Measurements from ENCODE around the gene ZMYND15. TPM values are rescaled to one million over a fixed set of nuclear protein-coding genes. Genes with fewer than 3 reads are reported as not detected.

Gene ZMYND15
- total RNA-seq, 2 experiments from 2014 or later, result 0.10 to 0.24 TPM

- H3K4me3 Mint-ChIP-seq, result peak overlapping the region; percentile 17
- peaks cover 8% of the 10 kb centered on the region for H3K27me3 Mint-ChIP-seq
- ChIA-PET POLR2A (no interaction called here), CTCF (interaction anchor here (1.0 kb wide), 1 partner anchor 42 kb away, joined by 3 read pairs; no protein-coding TSS in a partner anchor)
- H3K4me1 Mint-ChIP-seq (ENCODE audit: low read depth), result peaks cover 11% of the 10 kb centered on the region
- no peaks in the 10 kb centered on the region for H3K36me3 Mint-ChIP-seq
- no peak overlapping the region for H3K27ac Mint-ChIP-seq
- DNase-seq, result peak; percentile 49
- intact Hi-C loops (cut with micrococcal nuclease), result loop anchor here (1.0 kb wide), 1 partner anchor 20 kb away; no protein-coding TSS in a partner anchor
- no peaks in the 10 kb centered on the region for H3K9me3 Mint-ChIP-seq
These were observed 8.2 kb downstream of the ZMYND15 start for GRCh38 chr17:4747847-4748246.

DNA sequence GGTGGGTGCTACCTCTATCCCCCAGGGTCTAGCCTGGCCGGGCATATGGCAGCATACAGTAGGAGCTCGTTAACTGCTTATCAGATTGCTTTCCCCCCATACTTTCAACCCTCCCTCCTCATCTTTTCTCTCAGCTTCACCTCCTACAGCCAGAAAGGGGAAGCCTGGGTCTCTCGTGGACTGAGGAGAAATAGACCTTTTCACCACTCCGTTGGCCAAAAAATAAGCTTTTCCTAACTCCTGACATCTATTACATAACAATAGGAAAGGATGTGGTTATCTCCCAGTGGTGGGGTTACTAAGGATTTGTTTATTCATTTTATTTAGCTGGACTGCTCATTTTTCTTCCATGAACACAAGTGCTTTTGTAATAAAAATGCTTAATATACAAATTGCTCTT is 9.1 kb downstream of the ZMYND15 start:
- CTCF ChIA-PET, result interaction anchor here (1.0 kb wide), 1 partner anchor 41 kb away, joined by 3 read pairs; no protein-coding TSS in a partner anchor
- no peak overlapping the region for H3K4me3 Mint-ChIP-seq
- no peak overlapping the region for H3K27ac Mint-ChIP-seq

GRCh38 chr17:4750606-4751005 is 11.0 kb downstream of the ZMYND15 start:
- Mint-ChIP-seq H3K4me1 (ENCODE audit: low read depth) (peaks cover 11% of the 10 kb centered on the region), H3K36me3 (no peaks in the 10 kb centered on the region), H3K4me3 (no peak overlapping the region), H3K27ac (no peak overlapping the region), H3K27me3 (peaks cover 16% of the 10 kb centered on the region), H3K9me3 (no peaks in the 10 kb centered on the region)
- intact Hi-C loops (cut with micrococcal nuclease), result no loop called here
- ChIA-PET POLR2A (no interaction called here), CTCF (no interaction called here)
- DNase-seq, result no peak

More for the DNA sequence above, 9.1 kb downstream of the ZMYND15 start:
- no peaks in the 10 kb centered on the region for H3K9me3 Mint-ChIP-seq
- no peak for DNase-seq
- intact Hi-C loops (cut with micrococcal nuclease), result loop anchor here (1.0 kb wide), 1 partner anchor 20 kb away; no protein-coding TSS in a partner anchor
- POLR2A ChIA-PET, result no interaction called here
- peaks cover 9% of the 10 kb centered on the region for H3K27me3 Mint-ChIP-seq
- peaks cover 11% of the 10 kb centered on the region for H3K4me1 Mint-ChIP-seq (ENCODE audit: low read depth)
- no peaks in the 10 kb centered on the region for H3K36me3 Mint-ChIP-seq

DNA sequence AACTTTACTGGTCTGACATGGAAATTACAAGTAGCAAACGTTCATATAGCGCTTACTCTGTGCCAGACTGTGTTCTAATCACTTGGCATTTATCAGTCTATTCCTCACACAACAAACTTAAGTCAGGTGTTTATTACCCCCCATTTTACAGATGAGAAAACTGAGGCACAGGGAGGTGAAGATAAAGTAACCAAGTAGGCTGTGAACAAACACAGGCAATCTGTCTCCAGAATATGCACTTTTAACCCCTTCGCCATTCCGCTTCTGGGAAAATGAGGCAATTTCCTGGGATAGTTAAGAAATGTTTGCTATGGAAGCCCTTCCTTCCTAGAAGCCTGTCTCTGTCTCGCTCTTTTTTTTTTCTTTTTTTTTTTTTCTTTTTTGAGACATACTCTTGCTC is 12.3 kb downstream of the ZMYND15 start:
- Mint-ChIP-seq H3K4me3 (no peak overlapping the region), H3K27me3 (peaks cover 16% of the 10 kb centered on the region), H3K27ac (no peak overlapping the region), H3K4me1 (ENCODE audit: low read depth) (peaks cover 11% of the 10 kb centered on the region), H3K9me3 (no peaks in the 10 kb centered on the region), H3K36me3 (no peaks in the 10 kb centered on the region)
- DNase-seq, result no peak
- POLR2A ChIA-PET, result no interaction called here
- CTCF ChIA-PET, result no interaction called here
- intact Hi-C loops (cut with micrococcal nuclease), result no loop called here

GRCh38 chr17:4753392-4753791 is 13.8 kb downstream of the ZMYND15 start:
- Mint-ChIP-seq H3K9me3 (no peaks in the 10 kb centered on the region), H3K27ac (no peak overlapping the region)

DNA sequence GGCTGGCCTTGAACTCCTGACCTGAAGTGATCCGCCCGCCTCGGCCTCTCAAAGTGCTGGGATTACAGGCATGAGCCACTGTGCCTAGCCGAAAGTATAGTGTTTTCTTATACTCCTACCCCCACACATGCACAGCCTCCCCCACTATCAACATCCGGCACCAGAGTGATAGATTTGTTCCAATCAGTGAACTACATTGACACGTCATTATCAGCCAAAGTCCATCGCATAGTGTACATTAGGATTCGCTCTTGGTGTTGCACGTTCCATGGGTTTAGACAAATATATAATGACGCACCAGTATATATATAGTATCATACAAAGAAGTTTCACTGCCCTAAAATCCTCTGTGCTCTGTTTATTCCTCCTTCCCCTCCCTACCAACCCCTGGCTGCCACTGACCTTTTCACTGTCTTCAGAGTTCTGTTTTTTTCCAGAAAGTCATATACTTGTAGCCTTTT is 20.2 kb downstream of the ZMYND15 start:
- intact Hi-C loops (cut with micrococcal nuclease), result no loop called here
- H3K27me3 Mint-ChIP-seq, result peaks cover 10% of the 10 kb centered on the region
- H3K4me3 Mint-ChIP-seq, result no peak overlapping the region
- DNase-seq, result no peak
- CTCF ChIA-PET, result no interaction called here
- no peak overlapping the region for H3K27ac Mint-ChIP-seq
- H3K4me1 Mint-ChIP-seq (ENCODE audit: low read depth), result no peaks in the 10 kb centered on the region
- no peaks in the 10 kb centered on the region for H3K9me3 Mint-ChIP-seq
- POLR2A ChIA-PET, result no interaction called here
- no peaks in the 10 kb centered on the region for H3K36me3 Mint-ChIP-seq

More at GRCh38 chr17:4753392-4753791, 13.8 kb downstream of the ZMYND15 start:
- Mint-ChIP-seq H3K4me1 (ENCODE audit: low read depth) (peaks cover 2% of the 10 kb centered on the region), H3K36me3 (no peaks in the 10 kb centered on the region), H3K4me3 (no peak overlapping the region), H3K27me3 (peaks cover 16% of the 10 kb centered on the region)
- DNase-seq, result no peak
- intact Hi-C loops (cut with micrococcal nuclease), result no loop called here
- ChIA-PET CTCF (no interaction called here), POLR2A (no interaction called here)

DNA sequence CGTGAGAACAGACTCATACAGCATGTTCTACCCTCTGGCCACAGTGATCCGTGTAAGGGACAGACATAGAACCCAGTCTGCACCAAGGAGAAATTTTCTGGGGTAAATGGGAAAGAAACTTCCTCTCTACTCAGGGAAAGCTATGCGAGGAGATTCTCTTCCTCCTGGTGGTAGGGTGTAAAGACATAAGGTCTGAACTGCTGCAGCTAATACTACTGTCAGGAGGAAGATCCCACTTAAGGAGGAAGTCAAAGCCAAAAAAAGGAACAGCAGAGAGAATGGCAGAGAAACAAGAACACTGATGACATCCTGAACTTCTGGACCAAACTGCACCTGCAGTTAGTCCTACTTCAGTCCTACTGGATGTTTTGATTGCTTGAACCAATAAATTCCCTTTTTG is 25.0 kb downstream of the ZMYND15 start:
- CTCF ChIA-PET, result interaction anchor here (1.7 kb wide), 1 partner anchor 25 kb away, joined by 6 read pairs; no protein-coding TSS in a partner anchor
- Mint-ChIP-seq H3K27me3 (peaks cover 8% of the 10 kb centered on the region), H3K4me3 (no peak overlapping the region), H3K9me3 (no peaks in the 10 kb centered on the region), H3K27ac (no peak overlapping the region), H3K36me3 (no peaks in the 10 kb centered on the region), H3K4me1 (ENCODE audit: low read depth) (no peaks in the 10 kb centered on the region)
- POLR2A ChIA-PET, result no interaction called here
- intact Hi-C loops (cut with micrococcal nuclease), result no loop called here
- no peak for DNase-seq

- ChIA-PET POLR2A (no interaction called here), CTCF (no interaction called here)
- Mint-ChIP-seq H3K27me3 (peaks cover 3% of the 10 kb centered on the region), H3K27ac (no peak overlapping the region), H3K36me3 (no peaks in the 10 kb centered on the region), H3K4me3 (no peak overlapping the region), H3K9me3 (no peaks in the 10 kb centered on the region), H3K4me1 (ENCODE audit: low read depth) (peaks cover 3% of the 10 kb centered on the region)
- intact Hi-C loops (cut with micrococcal nuclease), result no loop called here
- DNase-seq, result no peak
These were observed 26.6 kb downstream of the ZMYND15 start for GRCh38 chr17:4766201-4766600.

- CTCF ChIA-PET, result interaction anchor here (0.7 kb wide), 1 partner anchor 307 kb away, joined by 3 read pairs; no protein-coding TSS in a partner anchor
- intact Hi-C loops (cut with micrococcal nuclease), result no loop called here
- Mint-ChIP-seq H3K4me3 (no peak overlapping the region), H3K27ac (no peak overlapping the region), H3K4me1 (ENCODE audit: low read depth) (peaks cover 7% of the 10 kb centered on the region), H3K9me3 (no peaks in the 10 kb centered on the region), H3K27me3 (peaks cover 4% of the 10 kb centered on the region), H3K36me3 (no peaks in the 10 kb centered on the region)
- POLR2A ChIA-PET, result no interaction called here
- no peak for DNase-seq
These were observed 27.1 kb downstream of the ZMYND15 start for GRCh38 chr17:4766723-4767122.

- Mint-ChIP-seq H3K36me3 (no peaks in the 10 kb centered on the region), H3K9me3 (no peaks in the 10 kb centered on the region), H3K4me3 (no peak overlapping the region), H3K4me1 (ENCODE audit: low read depth) (peaks cover 11% of the 10 kb centered on the region), H3K27ac (no peak overlapping the region), H3K27me3 (peaks cover 6% of the 10 kb centered on the region)
- intact Hi-C loops (cut with micrococcal nuclease), result no loop called here
- ChIA-PET CTCF (no interaction called here), POLR2A (no interaction called here)
- no peak for DNase-seq
These were observed 28.7 kb downstream of the ZMYND15 start for GRCh38 chr17:4768298-4768697.

GRCh38 chr17:4769628-4770027 is 30.0 kb downstream of the ZMYND15 start:
- POLR2A ChIA-PET, result no interaction called here
- CTCF ChIA-PET, result no interaction called here
- peaks cover 6% of the 10 kb centered on the region for H3K27me3 Mint-ChIP-seq
- DNase-seq, result no peak
- H3K4me1 Mint-ChIP-seq (ENCODE audit: low read depth), result peaks cover 11% of the 10 kb centered on the region
- no peak overlapping the region for H3K4me3 Mint-ChIP-seq
- no peaks in the 10 kb centered on the region for H3K36me3 Mint-ChIP-seq
- intact Hi-C loops (cut with micrococcal nuclease), result no loop called here
- no peaks in the 10 kb centered on the region for H3K9me3 Mint-ChIP-seq
- H3K27ac Mint-ChIP-seq, result no peak overlapping the region

DNA sequence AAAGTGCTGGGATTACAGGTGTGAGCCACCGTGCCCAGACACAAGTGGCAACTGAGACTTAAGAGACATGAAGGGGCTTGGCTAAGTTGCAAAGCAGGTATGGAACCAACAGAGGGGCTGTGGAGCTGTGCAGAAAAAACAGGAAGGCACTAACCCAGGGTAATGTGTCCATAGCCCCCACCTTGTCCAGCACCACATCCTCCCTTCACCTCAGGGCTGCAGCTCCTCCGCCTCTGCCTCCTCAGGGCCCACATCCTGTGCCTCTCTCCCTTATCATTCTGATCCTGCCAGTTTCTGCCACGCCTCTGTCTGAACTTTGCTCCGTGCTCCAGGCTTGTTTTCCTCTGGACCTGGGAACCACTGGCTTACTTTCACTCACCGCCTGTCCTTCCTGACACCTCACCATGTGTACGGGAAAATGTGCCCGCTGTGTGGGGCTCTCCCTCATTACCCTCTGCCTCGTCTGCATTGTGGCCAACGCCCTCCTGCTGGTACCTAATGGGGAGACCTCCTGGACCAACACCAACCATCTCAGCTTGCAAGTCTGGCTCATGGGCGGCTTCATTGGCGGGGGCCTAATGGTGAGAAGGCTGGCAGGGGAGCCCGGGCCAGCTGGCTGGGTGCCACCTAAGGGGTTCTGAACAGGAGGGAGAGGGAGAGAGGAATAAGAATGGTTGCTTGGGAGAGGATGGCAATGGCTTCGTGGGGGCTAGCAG is 32.0 kb downstream of the ZMYND15 start, which contains the start of gene TM4SF5:
TM4SF5 (plus strand) TSS at position 368 of the 716 bp plus-strand sequence; CDS start at position 405, 37 bp downstream.
- Mint-ChIP-seq H3K27ac (no peak within 1 kb of the TSS), H3K27me3 (peaks cover 8% of the 10 kb centered on the region), H3K4me3 (no peak within 1 kb of the TSS), H3K4me1 (ENCODE audit: low read depth) (peaks cover 11% of the 10 kb centered on the region), H3K36me3 (no peaks in the 10 kb centered on the region), H3K9me3 (no peaks in the 10 kb centered on the region)
- ChIA-PET POLR2A (no interaction called here), CTCF (interaction anchor here (2.0 kb wide), 1 partner anchor 18 kb away, joined by 5 read pairs; no protein-coding TSS in a partner anchor)
- peak; percentile 47 for DNase-seq
- intact Hi-C loops (cut with micrococcal nuclease), result no loop called here

- no peaks in the 10 kb centered on the region for H3K9me3 Mint-ChIP-seq
- CTCF ChIA-PET, result interaction anchor here (2.0 kb wide), 1 partner anchor 18 kb away, joined by 5 read pairs; no protein-coding TSS in a partner anchor
- H3K36me3 Mint-ChIP-seq, result no peaks in the 10 kb centered on the region
- intact Hi-C loops (cut with micrococcal nuclease), result no loop called here
- POLR2A ChIA-PET, result no interaction called here
- H3K4me1 Mint-ChIP-seq (ENCODE audit: low read depth), result peaks cover 11% of the 10 kb centered on the region
- DNase-seq, result no peak
- peaks cover 8% of the 10 kb centered on the region for H3K27me3 Mint-ChIP-seq
- H3K27ac Mint-ChIP-seq, result no peak overlapping the region
- H3K4me3 Mint-ChIP-seq, result no peak overlapping the region
These were observed 32.6 kb downstream of the ZMYND15 start for GRCh38 chr17:4772235-4772613.
